ENCODE results near the gene TXNDC5. TPM values are rescaled to one million over a fixed set of nuclear protein-coding genes. Genes with fewer than 3 reads are reported as not detected.

TXNDC5 gene
- polyA plus RNA-seq, 1 donor from 2014 or later = 37.7 TPM

GRCh38 chr6:7851780-7852179 is 58.8 kb downstream of the TXNDC5 start:
- no peaks in the 10 kb centered on the region for H3F3A ChIP-seq (ENCODE audit: insufficient read depth, low read length, poor library complexity, severe bottlenecking)

GRCh38 chr6:7848229-7848628 is 62.4 kb downstream of the TXNDC5 start:
- no peak overlapping the region for H2AFZ ChIP-seq (ENCODE audit: low read depth, low read length)
- H3K27me3 ChIP-seq (ENCODE audit: insufficient read depth, low read depth, low read length) = no peaks in the 10 kb centered on the region
- no peak overlapping the region for H3K4me2 ChIP-seq (ENCODE audit: low read length)
- H3K27ac ChIP-seq (ENCODE audit: low read length) = no peak overlapping the region
- H3K4me3 ChIP-seq (ENCODE audit: low read length) = no peak overlapping the region
- no peaks in the 10 kb centered on the region for H3F3A ChIP-seq (ENCODE audit: insufficient read depth, low read length, poor library complexity, severe bottlenecking)
- no peaks in the 10 kb centered on the region for H3K36me3 ChIP-seq (ENCODE audit: insufficient read depth, low read length)
- no peaks in the 10 kb centered on the region for H3K79me2 ChIP-seq (replicated peaks; ENCODE audit: insufficient read depth, low read length)
- no peaks in the 10 kb centered on the region for H4K20me1 ChIP-seq (ENCODE audit: insufficient read depth)
- H3K9me3 ChIP-seq (ENCODE audit: low read length) = no peaks in the 10 kb centered on the region
- no peaks in the 10 kb centered on the region for H3K9me2 ChIP-seq (ENCODE audit: insufficient read depth, low read length)
- H3K9ac ChIP-seq (ENCODE audit: low read length) = no peak overlapping the region
- TF ChIP-seq REST (IDR thresholded peaks at IDR 0.05; ENCODE audit: borderline replicate concordance) = no peak
- TF ChIP-seq EZH2 (IDR thresholded peaks at IDR 0.05; ENCODE audit: borderline replicate concordance, insufficient read depth, low read length, poor library complexity, severe bottlenecking) = no peak
- no peak for TF ChIP-seq RAD21 (conservative IDR thresholded peaks at IDR 0.05)
- TF ChIP-seq EP300 (conservative IDR thresholded peaks at IDR 0.05; ENCODE audit: poor library complexity, severe bottlenecking) = no peak
- TF ChIP-seq SMC3 (conservative IDR thresholded peaks at IDR 0.05; ENCODE audit: poor library complexity) = no peak
- TF ChIP-seq CTCF (IDR thresholded peaks at IDR 0.05; ENCODE audit: poor library complexity, severe bottlenecking) = no peak

More at GRCh38 chr6:7851780-7852179, 58.8 kb downstream of the TXNDC5 start:
- Histone ChIP-seq H3K27me3 (ENCODE audit: insufficient read depth, low read depth, low read length) (no peaks in the 10 kb centered on the region), H4K20me1 (ENCODE audit: insufficient read depth) (no peaks in the 10 kb centered on the region), H3K79me2 (replicated peaks; ENCODE audit: insufficient read depth, low read length) (no peaks in the 10 kb centered on the region), H3K36me3 (ENCODE audit: insufficient read depth, low read length) (no peaks in the 10 kb centered on the region), H3K4me2 (ENCODE audit: low read length) (no peak overlapping the region), H3K9me2 (ENCODE audit: insufficient read depth, low read length) (no peaks in the 10 kb centered on the region), H2AFZ (ENCODE audit: low read depth, low read length) (no peak overlapping the region), H3K4me3 (ENCODE audit: low read length) (no peak overlapping the region), H3K9me3 (ENCODE audit: low read length) (no peaks in the 10 kb centered on the region), H3K27ac (ENCODE audit: low read length) (no peak overlapping the region), H3K9ac (ENCODE audit: low read length) (no peak overlapping the region)
- TF ChIP-seq MXI1 (conservative IDR thresholded peaks at IDR 0.05; ENCODE audit: poor library complexity, severe bottlenecking) = no peak
- TF ChIP-seq POLR2AphosphoS5 (IDR thresholded peaks at IDR 0.05) = no peak
- TF ChIP-seq EZH2 (IDR thresholded peaks at IDR 0.05; ENCODE audit: borderline replicate concordance, insufficient read depth, low read length, poor library complexity, severe bottlenecking) = no peak
- TF ChIP-seq EP300 (conservative IDR thresholded peaks at IDR 0.05; ENCODE audit: poor library complexity, severe bottlenecking) = no peak
- TF ChIP-seq REST (IDR thresholded peaks at IDR 0.05; ENCODE audit: borderline replicate concordance) = no peak
- TF ChIP-seq TAF1 (IDR thresholded peaks at IDR 0.05; ENCODE audit: low read depth) = no peak
- no peak for TF ChIP-seq RAD21 (conservative IDR thresholded peaks at IDR 0.05)
- TF ChIP-seq SMC3 (conservative IDR thresholded peaks at IDR 0.05; ENCODE audit: poor library complexity) = no peak
- no peak for TF ChIP-seq CTCF (IDR thresholded peaks at IDR 0.05; ENCODE audit: poor library complexity, severe bottlenecking)

All from neural cell (in vitro differentiated cells).